ENCODE data around the gene LY6G5C. TPM values are rescaled to one million over a fixed set of nuclear protein-coding genes. Genes with fewer than 3 reads are reported as not detected.

Gene LY6G5C
- total and polyA plus RNA-seq, 9 donors: 1.2 to 3.7 (median 2.2) TPM; not detected in 1

- no peak for DNase-seq
- Histone ChIP-seq H3K4me3 (no peak overlapping the region), H3K27ac (no peak overlapping the region), H3K36me3 (no peaks in the 10 kb centered on the region), H3K27me3 (no peaks in the 10 kb centered on the region), H3K9me3 (no peaks in the 10 kb centered on the region), H3K4me1 (ENCODE audit: insufficient read depth) (no peaks in the 10 kb centered on the region)
- WGBS, 3 donors: 78 to 81% (median 80%) methylated on average over 17 of the region's 17 CpGs
- TF ChIP-seq EP300 (IDR thresholded peaks at IDR 0.05) (no peak), POLR2A (IDR thresholded peaks at IDR 0.05) (no peak), CTCF (IDR thresholded peaks at IDR 0.05) (no peak)
- intact Hi-C loops (cut with DNase I): no loop called here
These were observed 36.9 kb downstream of the LY6G5C start for GRCh38 chr6:31643818-31644454.

GRCh38 chr6:31642798-31643570 is 37.9 kb downstream of the LY6G5C start:
- Histone ChIP-seq H3K9me3 (no peaks in the 10 kb centered on the region), H3K4me1 (ENCODE audit: insufficient read depth) (no peaks in the 10 kb centered on the region), H3K27me3 (no peaks in the 10 kb centered on the region), H3K4me3 (no peak overlapping the region), H3K27ac (no peak overlapping the region), H3K36me3 (no peaks in the 10 kb centered on the region)
- no peak for TF ChIP-seq CTCF (IDR thresholded peaks at IDR 0.05)
- TF ChIP-seq POLR2A (IDR thresholded peaks at IDR 0.05): no peak
- no peak for TF ChIP-seq EP300 (IDR thresholded peaks at IDR 0.05)
- intact Hi-C loops (cut with DNase I): no loop called here
- 72 to 82% (median 81%) methylated on average over 6 of the region's 6 CpGs for WGBS, 3 donors
- DNase-seq: no peak

GRCh38 chr6:31641370-31641769 is 39.5 kb downstream of the LY6G5C start:
- Histone ChIP-seq H3K9me3 (no peaks in the 10 kb centered on the region), H3K36me3 (no peaks in the 10 kb centered on the region), H3K4me3 (no peak overlapping the region), H3K4me1 (ENCODE audit: insufficient read depth) (no peaks in the 10 kb centered on the region), H3K27ac (no peak overlapping the region), H3K27me3 (no peaks in the 10 kb centered on the region)
- 77 to 81% (median 80%) methylated on average over 4 of the region's 4 CpGs for WGBS, 3 donors
- no peak for TF ChIP-seq EP300 (IDR thresholded peaks at IDR 0.05)
- no peak for TF ChIP-seq POLR2A (IDR thresholded peaks at IDR 0.05)
- no peak for TF ChIP-seq CTCF (IDR thresholded peaks at IDR 0.05)
- intact Hi-C loops (cut with DNase I): no loop called here
- DNase-seq: no peak

GRCh38 chr6:31640612-31641011 is 40.3 kb downstream of the LY6G5C start:
- H3K4me1 ChIP-seq (ENCODE audit: insufficient read depth): no peaks in the 10 kb centered on the region
- DNase-seq: no peak
- no peaks in the 10 kb centered on the region for H3K9me3 ChIP-seq
- TF ChIP-seq EP300 (IDR thresholded peaks at IDR 0.05): no peak
- TF ChIP-seq POLR2A (IDR thresholded peaks at IDR 0.05): no peak
- no peak for TF ChIP-seq CTCF (IDR thresholded peaks at IDR 0.05)
- intact Hi-C loops (cut with DNase I): no loop called here
- H3K36me3 ChIP-seq: no peaks in the 10 kb centered on the region
- WGBS, 3 donors: 91 to 96% (median 93%) methylated on average over 6 of the region's 6 CpGs
- H3K27me3 ChIP-seq: no peaks in the 10 kb centered on the region
- H3K27ac ChIP-seq: no peak overlapping the region
- no peak overlapping the region for H3K4me3 ChIP-seq

Data from ovary (tissue), 9 donors.